Measurements from ENCODE around the gene FRYL.

FRYL gene

GRCh38 chr4:48518143-48518542 lies 261.9 kb downstream of the FRYL start:
- H3K4me2 ChIP-seq (ENCODE audit: low read length), result no peak overlapping the region
- H3K9me3 ChIP-seq (ENCODE audit: low read length), result no peaks in the 10 kb centered on the region

GRCh38 chr4:48509543-48509942 lies 270.5 kb downstream of the FRYL start:
- Histone ChIP-seq H3K27me3 (ENCODE audit: insufficient read depth, low read length) (no peaks in the 10 kb centered on the region), H3K4me1 (ENCODE audit: insufficient read depth, low read length, severe bottlenecking) (no peaks in the 10 kb centered on the region), H3K9me3 (ENCODE audit: low read length) (no peaks in the 10 kb centered on the region), H2AFZ (ENCODE audit: low read length) (no peak overlapping the region), H3K4me3 (ENCODE audit: low read depth, low read length, poor library complexity, severe bottlenecking) (no peak overlapping the region), H3K9ac (ENCODE audit: low read length) (no peak overlapping the region), H3K27ac (ENCODE audit: low read depth, low read length, poor library complexity, severe bottlenecking) (no peak overlapping the region), H3K4me2 (ENCODE audit: low read length) (no peak overlapping the region), H3K79me2 (ENCODE audit: insufficient read depth, low read length) (no peaks in the 10 kb centered on the region), H3F3A (ENCODE audit: insufficient read depth, low read length) (no peaks in the 10 kb centered on the region), H4K20me1 (ENCODE audit: insufficient read depth, low read length) (no peaks in the 10 kb centered on the region), H3K9me2 (ENCODE audit: low read depth, low read length) (no peaks in the 10 kb centered on the region), H3K36me3 (ENCODE audit: insufficient read depth, low read length) (peaks cover 78% of the 10 kb centered on the region)
- TF ChIP-seq CTCF (IDR thresholded peaks at IDR 0.05; ENCODE audit: low read length), result no peak
- no peak for TF ChIP-seq EZH2 (IDR thresholded peaks at IDR 0.05; ENCODE audit: borderline replicate concordance, low read length)

More at GRCh38 chr4:48518143-48518542, 261.9 kb downstream of the FRYL start:
- no peak for TF ChIP-seq EZH2 (IDR thresholded peaks at IDR 0.05; ENCODE audit: borderline replicate concordance, low read length)
- TF ChIP-seq CTCF (IDR thresholded peaks at IDR 0.05; ENCODE audit: low read length), result no peak
- Histone ChIP-seq H3K9ac (ENCODE audit: low read length) (no peak overlapping the region), H3K79me2 (ENCODE audit: insufficient read depth, low read length) (no peaks in the 10 kb centered on the region), H4K20me1 (ENCODE audit: insufficient read depth, low read length) (no peaks in the 10 kb centered on the region), H3F3A (ENCODE audit: insufficient read depth, low read length) (no peaks in the 10 kb centered on the region), H3K4me1 (ENCODE audit: insufficient read depth, low read length, severe bottlenecking) (no peaks in the 10 kb centered on the region), H2AFZ (ENCODE audit: low read length) (no peak overlapping the region), H3K4me3 (ENCODE audit: low read depth, low read length, poor library complexity, severe bottlenecking) (no peak overlapping the region), H3K36me3 (ENCODE audit: insufficient read depth, low read length) (peaks cover 74% of the 10 kb centered on the region), H3K27me3 (ENCODE audit: insufficient read depth, low read length) (no peaks in the 10 kb centered on the region), H3K27ac (ENCODE audit: low read depth, low read length, poor library complexity, severe bottlenecking) (no peak overlapping the region), H3K9me2 (ENCODE audit: low read depth, low read length) (no peaks in the 10 kb centered on the region)

GRCh38 chr4:48506716-48507115 lies 273.4 kb downstream of the FRYL start:
- Histone ChIP-seq H3K9me3 (ENCODE audit: low read length) (no peaks in the 10 kb centered on the region), H3K4me3 (ENCODE audit: low read depth, low read length, poor library complexity, severe bottlenecking) (no peak overlapping the region), H3K4me2 (ENCODE audit: low read length) (no peak overlapping the region), H3K79me2 (ENCODE audit: insufficient read depth, low read length) (no peaks in the 10 kb centered on the region), H3K27me3 (ENCODE audit: insufficient read depth, low read length) (no peaks in the 10 kb centered on the region), H3K4me1 (ENCODE audit: insufficient read depth, low read length, severe bottlenecking) (no peaks in the 10 kb centered on the region), H3F3A (ENCODE audit: insufficient read depth, low read length) (no peaks in the 10 kb centered on the region), H3K9me2 (ENCODE audit: low read depth, low read length) (no peaks in the 10 kb centered on the region), H2AFZ (ENCODE audit: low read length) (no peak overlapping the region), H3K36me3 (ENCODE audit: insufficient read depth, low read length) (peaks cover 62% of the 10 kb centered on the region), H4K20me1 (ENCODE audit: insufficient read depth, low read length) (no peaks in the 10 kb centered on the region), H3K9ac (ENCODE audit: low read length) (no peak overlapping the region), H3K27ac (ENCODE audit: low read depth, low read length, poor library complexity, severe bottlenecking) (no peak overlapping the region)
- no peak for TF ChIP-seq CTCF (IDR thresholded peaks at IDR 0.05; ENCODE audit: low read length)
- no peak for TF ChIP-seq EZH2 (IDR thresholded peaks at IDR 0.05; ENCODE audit: borderline replicate concordance, low read length)

Measured in OCI-LY1 (cell line).